ENCODE measurements around the gene RBP3.

Gene RBP3

DNA sequence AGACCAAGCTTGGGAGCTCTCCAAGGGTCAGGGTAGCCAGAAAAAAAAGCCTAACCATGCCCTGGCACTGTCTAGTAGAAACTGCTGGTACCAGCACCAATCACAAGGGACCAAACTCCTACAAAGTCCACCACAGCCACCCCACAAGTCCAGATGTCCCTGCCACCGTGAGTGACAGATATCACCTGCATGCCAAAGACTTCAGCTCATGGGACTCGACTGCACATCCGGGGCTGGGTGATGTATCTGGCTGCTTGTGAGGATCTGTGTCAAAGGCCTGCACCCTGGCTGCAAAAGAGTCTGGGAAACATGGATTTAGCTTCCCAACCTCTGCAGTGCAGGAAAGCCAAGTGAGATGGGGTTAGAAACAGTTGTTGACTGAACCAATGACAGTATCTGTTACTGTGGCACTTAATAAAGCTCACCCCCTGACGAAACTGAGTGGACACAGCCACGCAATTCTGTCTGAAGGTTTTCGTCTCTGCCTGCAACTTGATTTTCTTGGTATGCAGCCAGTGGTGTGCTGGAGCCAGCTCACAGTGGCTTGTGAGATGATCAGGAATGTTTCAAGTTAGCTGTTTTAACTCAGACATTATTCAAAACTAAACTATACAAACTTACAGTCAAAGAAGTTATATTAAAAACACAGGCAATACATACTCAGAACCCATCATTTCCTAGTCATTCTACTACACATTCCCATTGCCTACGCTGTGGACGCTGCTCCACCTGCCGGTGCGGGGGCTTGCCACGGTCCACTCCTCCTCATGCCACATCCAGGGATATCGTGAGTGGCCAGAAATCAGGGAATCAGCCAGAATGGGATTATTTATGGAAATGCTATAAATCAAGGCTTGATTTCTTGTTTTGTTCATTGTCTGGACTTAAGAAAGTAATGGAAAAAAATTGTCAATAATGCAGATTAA is 26.7 kb downstream of the RBP3 start:
- H3K4me3 ChIP-seq (ENCODE audit: control insufficient read depth, low read depth, low read length): no peak overlapping the region
- DNase-seq (ENCODE audit: low read depth): peak; percentile 44
- TF ChIP-seq, protein P1, sequence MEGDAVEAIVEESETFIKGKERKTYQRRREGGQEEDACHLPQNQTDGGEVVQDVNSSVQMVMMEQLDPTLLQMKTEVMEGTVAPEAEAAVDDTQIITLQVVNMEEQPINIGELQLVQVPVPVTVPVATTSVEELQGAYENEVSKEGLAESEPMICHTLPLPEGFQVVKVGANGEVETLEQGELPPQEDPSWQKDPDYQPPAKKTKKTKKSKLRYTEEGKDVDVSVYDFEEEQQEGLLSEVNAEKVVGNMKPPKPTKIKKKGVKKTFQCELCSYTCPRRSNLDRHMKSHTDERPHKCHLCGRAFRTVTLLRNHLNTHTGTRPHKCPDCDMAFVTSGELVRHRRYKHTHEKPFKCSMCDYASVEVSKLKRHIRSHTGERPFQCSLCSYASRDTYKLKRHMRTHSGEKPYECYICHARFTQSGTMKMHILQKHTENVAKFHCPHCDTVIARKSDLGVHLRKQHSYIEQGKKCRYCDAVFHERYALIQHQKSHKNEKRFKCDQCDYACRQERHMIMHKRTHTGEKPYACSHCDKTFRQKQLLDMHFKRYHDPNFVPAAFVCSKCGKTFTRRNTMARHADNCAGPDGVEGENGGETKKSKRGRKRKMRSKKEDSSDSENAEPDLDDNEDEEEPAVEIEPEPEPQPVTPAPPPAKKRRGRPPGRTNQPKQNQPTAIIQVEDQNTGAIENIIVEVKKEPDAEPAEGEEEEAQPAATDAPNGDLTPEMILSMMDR (IDR thresholded peaks at IDR 0.05; ENCODE audit: control insufficient read depth, insufficient read depth, low read depth, low read length, missing control alignments): peak; percentile 28

DNA sequence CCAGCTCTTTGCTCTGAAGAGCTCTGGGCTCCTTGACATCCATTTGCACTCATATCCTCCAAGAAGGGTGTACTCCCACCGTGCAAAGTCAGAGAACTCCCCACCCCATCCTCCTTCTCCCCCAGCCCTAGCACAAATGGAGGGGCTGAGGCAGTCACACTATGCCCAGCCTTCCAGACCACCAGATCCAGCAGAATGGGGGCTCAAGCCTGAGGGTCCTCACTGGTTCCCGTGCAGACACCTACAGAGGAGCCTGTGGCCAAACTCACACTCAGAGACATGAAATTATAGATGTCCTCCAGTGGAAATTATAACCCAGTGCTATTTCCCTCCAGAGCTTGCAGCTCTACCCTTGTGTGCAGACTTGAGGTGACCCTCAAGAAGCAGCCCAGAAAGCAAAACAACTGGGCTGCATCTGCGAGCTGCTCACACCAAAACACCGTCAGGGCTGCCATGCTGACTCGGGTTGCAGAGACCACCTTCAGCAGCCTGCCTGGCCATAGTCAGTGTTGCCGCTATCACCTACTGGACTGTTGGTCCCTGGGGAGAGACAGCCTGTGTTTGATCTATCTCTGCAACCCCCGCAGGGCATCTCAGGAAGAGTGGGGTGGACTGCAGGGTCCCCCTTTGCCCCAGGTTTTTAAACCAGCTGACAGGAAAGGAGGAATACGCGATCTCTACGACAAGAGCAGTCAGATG is 28.5 kb downstream of the RBP3 start:
- TF ChIP-seq, protein P1 (IDR thresholded peaks at IDR 0.05; ENCODE audit: control insufficient read depth, insufficient read depth, low read depth, low read length, missing control alignments): no peak
- H3K4me3 ChIP-seq (ENCODE audit: control insufficient read depth, low read depth, low read length): no peak overlapping the region
- DNase-seq (ENCODE audit: low read depth): no peak

DNA sequence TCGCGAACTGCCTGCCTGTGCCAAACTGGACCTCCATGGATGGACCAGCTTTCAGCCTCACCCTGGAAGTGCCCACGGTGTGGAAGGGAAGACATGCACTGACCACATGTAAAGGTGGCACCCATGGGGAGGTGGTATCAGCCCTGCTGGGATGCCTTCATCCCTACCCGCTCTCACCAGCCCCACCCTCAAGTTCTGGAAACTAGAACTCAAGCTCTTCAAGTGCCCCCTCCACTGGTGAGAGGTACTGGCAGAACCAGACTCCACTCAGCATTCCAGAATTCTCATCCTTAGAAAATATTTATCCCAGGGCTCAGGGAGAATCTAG is 30.0 kb downstream of the RBP3 start:
- DNase-seq (ENCODE audit: low read depth): no peak
- TF ChIP-seq, protein P1 (IDR thresholded peaks at IDR 0.05; ENCODE audit: control insufficient read depth, insufficient read depth, low read depth, low read length, missing control alignments): no peak
- no peak overlapping the region for H3K4me3 ChIP-seq (ENCODE audit: control insufficient read depth, low read depth, low read length)

DNA sequence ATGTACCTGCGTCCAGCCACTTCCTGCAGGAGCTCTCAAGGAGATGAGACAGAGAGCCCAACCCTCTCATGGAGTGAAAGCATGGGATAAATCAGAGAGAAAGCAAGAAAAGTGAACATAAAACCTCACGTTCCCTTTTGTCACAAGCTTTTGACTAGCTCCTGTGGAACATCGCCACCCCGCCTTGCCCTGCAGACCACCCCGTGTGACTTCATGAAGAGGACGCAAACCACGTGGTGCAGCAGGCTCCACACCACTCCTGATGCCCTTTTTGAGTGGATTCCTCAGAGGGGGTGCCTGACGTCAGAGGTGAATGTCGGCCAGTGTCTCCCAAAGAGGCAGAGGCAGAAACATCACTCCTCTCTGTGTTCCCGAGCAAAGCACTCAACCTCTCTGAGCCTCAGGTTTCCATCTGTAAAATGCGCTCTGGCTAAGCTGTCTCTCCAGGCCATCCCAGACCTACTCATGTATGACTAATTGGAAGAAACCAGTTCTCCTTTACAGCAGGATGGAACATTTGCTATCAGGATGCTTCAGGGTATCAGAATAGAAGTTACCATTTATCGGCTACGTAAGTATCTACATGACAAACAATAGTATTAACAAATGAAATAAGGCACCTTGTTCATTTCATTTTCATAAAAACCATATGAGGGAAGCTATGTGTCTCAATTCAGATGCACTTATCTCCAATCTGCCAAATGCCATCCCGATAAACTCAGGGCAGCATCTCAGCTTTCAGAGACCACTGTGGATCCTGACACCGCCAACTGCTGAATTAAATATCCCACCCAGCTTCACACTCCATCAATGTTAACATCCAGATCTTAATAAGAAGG is 30.7 kb downstream of the RBP3 start:
- DNase-seq (ENCODE audit: low read depth): no peak
- TF ChIP-seq, protein P1 (IDR thresholded peaks at IDR 0.05; ENCODE audit: control insufficient read depth, insufficient read depth, low read depth, low read length, missing control alignments): no peak
- H3K4me3 ChIP-seq (ENCODE audit: control insufficient read depth, low read depth, low read length): no peak overlapping the region

DNA sequence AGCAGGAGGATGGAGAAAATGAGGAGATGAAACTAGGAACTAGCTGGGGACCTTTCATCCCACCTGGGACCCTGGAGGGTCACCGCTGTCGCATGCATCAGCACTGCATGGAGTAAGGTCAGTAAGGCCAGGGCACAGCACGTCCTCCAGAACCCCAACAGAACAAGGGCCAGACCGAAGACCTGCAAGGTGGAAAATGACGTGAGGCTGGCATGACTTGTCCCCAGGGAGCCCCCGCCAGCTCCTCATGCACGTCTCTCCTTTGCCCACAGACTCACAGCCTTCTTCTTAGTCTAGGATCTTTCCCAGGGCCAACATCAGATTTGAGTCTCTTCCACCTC is 31.3 kb downstream of the RBP3 start:
- TF ChIP-seq, protein P1 (IDR thresholded peaks at IDR 0.05; ENCODE audit: control insufficient read depth, insufficient read depth, low read depth, low read length, missing control alignments): no peak
- no peak for DNase-seq (ENCODE audit: low read depth)
- no peak overlapping the region for H3K4me3 ChIP-seq (ENCODE audit: control insufficient read depth, low read depth, low read length)

DNA sequence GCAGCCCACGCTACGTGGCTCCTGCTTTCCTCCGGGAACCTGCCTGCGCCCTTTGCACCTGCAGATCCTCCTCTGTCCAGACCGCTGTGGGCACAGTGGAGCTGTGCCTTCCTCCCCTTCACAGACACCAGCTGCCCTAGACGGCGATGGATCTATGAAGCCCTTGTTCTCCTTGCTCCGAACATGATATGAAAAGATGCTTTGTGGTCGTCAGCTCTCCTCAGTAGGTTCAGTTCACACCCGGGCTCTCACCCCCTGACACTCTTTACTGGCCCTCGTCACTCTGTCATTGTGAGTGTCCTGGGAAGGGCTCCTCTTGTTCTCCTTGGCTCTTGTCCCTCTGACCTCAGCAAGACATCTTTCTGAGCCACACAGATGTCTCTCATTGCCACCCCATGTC is 31.7 kb downstream of the RBP3 start:
- TF ChIP-seq, protein P1 (IDR thresholded peaks at IDR 0.05; ENCODE audit: control insufficient read depth, insufficient read depth, low read depth, low read length, missing control alignments): no peak
- no peak overlapping the region for H3K4me3 ChIP-seq (ENCODE audit: control insufficient read depth, low read depth, low read length)
- no peak for DNase-seq (ENCODE audit: low read depth)

Measured in AG09309 (cell line).